GM21619 (cell line): ENCODE results near the gene HMGN1.

ENCODE experiments used
- ATAC-seq: cut with Tn5 transposase; IDR thresholded peaks from one replicate; pipeline ENCODE4 v1.9.1; 2021; ENCODE audit not compliant: unreplicated experiment

Gene HMGN1

GRCh38 chr21:39311164-39311563 is 37.7 kb downstream of the HMGN1 start:
- ATAC-seq: no peak

- no peak for ATAC-seq
Measured at GRCh38 chr21:39307466-39307865, 41.4 kb downstream of the HMGN1 start.

GRCh38 chr21:39300587-39300986 is 48.3 kb downstream of the HMGN1 start:
- ATAC-seq: no peak

GRCh38 chr21:39296891-39297290 is 52.0 kb downstream of the HMGN1 start:
- no peak for ATAC-seq
